Endometrium (tissue), 2 donors: Measurements from ENCODE around the gene EPHA6.
"Not testable (repeated sequence)": the region's sequence is repeated elsewhere in the genome, so short reads cannot be mapped to it uniquely, and the experiment has no call there.

ENCODE experiments used
- FAIRE-seq: peaks from 2 replicates; lab custom pipeline; 2012; peaks lifted over from hg19 to GRCh38; lab: Jason Lieb, UNC
- donor health status: control.
- donor health status: control.

The EPHA6 gene

DNA sequence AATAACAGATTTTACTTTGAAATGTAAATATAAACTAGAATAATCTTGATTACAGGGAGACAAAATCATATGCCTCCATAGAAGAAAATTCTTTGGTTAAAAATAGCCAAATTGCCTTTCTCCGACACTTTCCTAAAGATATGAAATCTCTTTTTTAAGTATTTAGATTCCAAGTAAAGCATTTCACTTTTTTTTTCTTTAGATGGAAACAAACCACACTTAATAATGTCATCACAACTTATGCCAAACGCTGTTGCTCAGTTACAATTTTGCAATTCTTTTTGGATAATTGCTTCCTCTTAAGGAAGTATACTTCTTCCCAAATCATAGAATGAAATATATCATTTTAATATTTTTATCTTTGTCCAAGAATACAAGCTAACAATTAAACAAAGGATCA is 656.1 kb downstream of the EPHA6 start:
- no peak for FAIRE-seq

DNA sequence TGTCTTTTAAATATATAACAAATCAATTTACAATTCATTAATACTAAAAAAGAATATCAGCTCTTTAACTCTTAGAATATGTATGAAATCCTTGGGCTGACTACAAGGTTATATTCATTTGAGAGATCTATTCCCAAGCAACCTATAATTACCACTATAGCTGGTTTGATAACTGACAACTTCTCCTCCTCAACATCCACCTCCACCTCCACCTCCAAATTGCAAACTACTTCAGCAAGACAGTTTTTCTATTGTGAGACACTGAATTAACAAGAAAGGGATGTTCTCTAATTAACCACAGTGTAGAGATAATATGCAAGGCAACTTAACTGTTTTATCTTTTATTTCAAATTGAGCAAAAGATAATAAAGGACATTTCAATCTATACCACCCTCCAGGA is 665.3 kb downstream of the EPHA6 start:
- FAIRE-seq: no peak

DNA sequence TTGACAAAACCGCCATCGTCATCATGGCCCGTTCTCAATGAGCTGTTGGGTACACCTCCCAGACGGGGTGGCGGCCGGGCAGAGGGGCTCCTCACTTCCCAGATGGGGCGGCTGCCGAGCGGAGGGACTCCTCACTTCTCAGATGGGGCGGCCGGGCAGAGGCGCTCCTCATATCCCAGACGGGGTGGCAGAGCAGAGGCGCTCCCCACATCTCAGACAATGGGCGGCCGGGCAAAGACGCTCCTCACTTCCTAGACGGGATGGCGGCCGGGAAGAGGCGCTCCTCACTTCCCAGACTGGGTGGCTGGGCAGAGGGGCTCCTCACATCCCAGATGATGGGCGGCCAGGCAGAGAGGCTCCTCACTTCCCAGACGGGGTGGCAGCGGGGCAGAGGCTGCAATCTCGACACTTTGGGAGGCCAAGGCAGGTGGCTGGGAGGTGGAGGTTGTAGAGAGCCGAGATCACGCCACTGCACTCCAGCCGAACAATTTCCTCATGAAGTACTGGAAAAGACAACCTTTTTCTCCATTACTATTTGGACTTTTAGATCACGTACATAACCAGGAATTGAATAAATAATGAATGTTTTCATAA is 666.4 kb downstream of the EPHA6 start:
- not testable (repeated sequence) for FAIRE-seq

DNA sequence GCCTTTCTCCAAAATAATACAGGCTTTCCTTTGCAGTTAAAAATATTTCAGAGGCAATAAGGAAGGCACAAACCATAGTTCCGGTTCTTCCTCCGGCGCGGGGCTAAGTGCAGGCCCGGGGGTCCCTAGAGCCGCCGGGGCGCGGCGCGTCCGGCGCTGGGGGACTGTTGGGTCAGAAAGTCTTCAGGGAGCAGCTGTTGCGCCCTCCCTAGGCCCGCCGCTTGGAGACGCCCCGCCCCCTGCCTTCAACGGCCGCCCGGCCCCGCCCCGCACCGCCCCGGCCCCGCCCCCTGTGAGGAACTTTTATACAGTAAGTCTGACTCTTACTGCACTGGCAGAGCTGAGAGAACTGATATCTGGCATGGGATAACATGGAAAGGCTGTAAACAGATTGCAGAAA is 667.0 kb downstream of the EPHA6 start:
- no peak for FAIRE-seq

DNA sequence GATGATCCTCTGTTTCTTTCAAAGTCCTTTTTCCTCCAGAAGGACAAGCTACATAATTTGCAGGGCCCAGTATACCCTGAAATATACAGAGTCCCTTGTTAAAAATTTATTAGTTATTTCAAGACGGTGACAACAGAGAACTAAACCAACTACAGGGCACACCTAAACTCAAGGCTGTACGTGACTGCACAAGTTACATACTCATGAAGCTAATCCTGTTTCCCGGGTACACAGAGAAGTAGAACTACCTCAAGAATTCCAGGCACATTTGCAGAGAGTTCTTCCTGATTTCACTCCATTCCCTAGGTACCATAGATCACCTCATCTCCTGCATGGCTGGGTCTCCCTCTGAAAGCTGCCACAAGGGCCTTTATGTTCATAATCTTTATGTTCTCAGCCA is 670.8 kb downstream of the EPHA6 start:
- FAIRE-seq: no peak

DNA sequence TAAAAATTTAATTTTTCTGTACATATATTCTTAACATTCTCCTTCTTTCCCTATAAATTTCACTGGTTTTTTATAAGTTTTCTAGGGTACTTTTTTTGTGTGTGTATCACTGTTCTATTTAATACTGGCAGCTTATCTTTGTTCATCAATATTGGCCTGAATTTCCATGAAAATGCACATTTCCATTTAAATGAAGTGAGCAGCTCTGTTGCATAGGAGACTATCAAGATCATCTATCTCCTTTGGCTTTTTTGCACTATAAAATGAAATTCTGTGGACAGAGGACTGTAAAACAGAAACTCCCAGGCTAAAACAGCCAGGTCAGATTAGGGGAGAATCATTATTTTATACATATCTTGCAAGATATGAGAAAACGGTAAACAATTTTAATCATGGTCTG is 673.2 kb downstream of the EPHA6 start:
- FAIRE-seq: no peak

DNA sequence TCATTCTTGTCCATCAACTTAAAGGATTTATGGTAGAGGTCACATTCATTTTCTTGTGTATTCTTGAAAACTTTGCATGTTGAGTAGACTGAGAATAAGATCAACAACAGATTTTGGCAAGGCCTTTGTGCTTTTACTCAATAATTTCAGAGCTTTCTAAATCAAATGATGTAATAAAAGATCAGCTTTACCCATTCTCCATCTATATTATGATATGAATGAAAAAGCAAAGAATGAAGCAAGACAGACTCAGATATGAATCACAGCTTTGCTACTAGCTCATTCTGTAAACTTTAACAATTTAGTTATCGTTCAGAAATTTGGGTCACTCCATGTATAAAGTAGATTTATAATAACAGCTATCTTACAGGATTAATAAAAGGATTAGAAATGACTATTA is 674.3 kb downstream of the EPHA6 start:
- no peak for FAIRE-seq

DNA sequence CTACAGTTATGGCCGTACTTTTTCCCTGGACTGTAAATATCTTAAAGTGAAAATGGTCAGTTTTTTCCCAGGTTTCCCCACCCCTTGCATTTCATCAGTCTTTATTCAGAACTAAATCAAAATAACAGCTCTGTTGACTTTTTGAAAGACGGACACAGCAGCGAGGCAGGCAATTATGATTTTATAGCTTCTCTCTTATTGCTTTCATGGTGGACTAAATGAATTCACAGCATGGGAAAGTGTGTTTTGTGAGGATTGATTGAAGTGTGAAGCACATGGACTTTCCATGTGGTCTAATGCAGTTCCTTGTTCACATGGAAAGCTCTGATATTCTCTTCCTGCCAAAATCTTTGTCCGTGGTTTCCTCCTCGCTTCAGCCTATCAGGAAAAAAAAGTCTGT is 681.5 kb downstream of the EPHA6 start:
- no peak for FAIRE-seq

DNA sequence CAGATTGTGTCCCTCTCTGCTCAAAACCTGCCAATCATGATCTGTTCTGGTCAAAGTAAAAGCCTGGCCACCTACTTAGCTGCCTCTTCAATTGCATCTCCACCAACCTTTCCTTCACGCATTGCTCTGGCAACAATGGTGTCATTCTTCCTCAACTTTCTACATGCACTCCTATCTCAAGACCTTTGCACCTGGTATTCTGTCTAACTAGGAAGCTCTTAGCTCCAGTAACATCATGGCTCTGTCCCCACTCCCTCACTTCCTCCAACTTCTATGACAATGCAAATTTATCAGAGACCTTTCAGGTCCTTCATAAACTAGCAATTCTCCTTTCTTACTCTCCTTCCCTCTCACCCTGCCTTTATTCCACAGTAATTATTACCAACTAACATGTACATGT is 682.7 kb downstream of the EPHA6 start:
- FAIRE-seq: no peak

DNA sequence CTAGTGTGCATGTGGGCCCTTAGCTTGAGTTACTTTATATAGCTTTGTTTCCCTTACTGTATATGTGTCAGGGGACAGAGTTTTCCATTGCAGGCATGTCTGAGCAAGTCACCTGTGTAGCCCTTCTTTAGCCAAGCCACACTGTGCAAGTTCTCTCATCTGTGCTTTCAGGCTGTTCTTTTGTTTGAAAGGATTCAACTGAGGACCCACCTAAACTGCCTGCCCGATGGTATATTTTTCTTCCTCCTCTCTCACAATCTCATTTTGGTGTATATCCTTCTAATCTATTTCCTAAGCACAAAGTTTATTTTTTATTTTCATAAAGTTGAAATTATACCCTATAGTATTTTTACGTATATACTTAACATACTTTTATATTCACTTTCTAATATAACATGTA is 690.1 kb downstream of the EPHA6 start:
- no peak for FAIRE-seq

DNA sequence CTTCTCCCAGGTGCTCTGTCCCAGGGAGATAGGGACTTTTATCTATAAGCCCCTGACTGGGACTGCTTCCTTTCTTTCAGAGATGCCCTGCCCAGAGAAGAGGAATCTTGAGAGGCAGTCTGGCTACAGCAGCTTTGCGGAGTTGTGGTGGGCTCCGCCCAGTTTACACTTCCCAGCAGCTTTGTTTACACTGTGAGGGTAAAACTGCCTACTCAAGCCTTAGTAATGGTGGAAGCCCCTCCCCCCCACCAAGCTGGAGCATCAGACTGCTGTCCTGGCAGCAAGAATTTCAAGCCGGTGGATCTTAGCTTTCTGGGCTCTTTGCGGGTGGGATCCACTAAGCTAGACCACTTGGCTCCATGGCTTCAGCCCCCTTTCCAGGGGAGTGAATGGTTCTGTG is 696.4 kb downstream of the EPHA6 start:
- no peak for FAIRE-seq

DNA sequence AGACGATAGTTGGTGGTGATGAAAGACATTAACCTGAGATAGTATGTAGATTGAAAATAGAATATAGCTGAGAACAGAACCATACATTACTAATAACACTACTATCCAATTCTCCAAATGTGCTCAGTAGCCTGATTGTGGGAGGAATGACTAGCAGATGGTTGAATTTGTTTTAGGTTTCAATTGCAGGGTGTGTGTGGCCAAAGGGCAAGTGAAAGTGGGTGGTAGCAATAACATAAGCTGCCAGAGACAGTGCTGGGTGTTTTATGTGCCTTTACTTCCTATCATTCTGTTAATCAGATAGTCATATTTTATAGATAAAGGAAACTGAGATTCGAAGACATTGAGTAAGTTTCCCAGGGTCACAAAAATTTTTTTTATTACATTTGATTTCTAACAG is 700.7 kb downstream of the EPHA6 start:
- FAIRE-seq: no peak

DNA sequence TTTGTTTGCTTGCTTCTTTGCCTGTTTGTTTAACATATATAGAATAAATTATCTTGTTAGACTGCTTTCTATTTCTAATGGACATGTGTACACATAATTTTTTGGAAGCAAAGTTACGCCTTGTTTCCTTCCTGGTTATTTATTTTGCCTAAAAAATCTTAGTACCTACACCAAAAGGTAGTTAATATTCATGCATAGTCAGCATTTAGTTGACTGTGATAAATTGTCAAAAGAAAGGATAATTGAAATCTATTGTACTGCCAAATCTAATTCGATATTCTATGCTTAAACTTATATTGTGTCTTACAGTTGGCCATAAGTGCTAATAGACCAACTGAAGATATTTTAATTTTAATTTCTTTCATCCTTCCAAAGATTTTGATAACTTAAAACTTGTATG is 716.3 kb downstream of the EPHA6 start:
- FAIRE-seq: no peak

DNA sequence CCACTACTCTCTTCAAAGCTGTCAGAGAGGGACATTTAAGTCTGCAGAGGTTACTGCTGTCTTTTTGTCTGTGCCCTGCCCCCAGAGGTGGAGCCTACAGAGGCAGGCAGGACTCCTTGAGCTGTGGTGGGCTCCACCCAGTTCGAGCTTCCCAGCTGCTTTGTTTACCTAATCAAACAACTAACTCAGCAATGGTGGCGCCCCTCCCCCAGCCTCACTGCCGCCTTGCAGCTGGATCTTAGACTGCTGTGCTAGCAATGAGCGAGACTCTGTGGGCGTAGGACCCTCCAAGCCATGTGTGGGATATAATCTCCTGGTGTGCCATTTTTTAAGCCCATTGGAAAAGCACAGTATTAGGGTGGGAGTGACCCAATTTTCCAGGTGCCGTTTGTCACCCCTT is 733.2 kb downstream of the EPHA6 start:
- not testable (repeated sequence) for FAIRE-seq

DNA sequence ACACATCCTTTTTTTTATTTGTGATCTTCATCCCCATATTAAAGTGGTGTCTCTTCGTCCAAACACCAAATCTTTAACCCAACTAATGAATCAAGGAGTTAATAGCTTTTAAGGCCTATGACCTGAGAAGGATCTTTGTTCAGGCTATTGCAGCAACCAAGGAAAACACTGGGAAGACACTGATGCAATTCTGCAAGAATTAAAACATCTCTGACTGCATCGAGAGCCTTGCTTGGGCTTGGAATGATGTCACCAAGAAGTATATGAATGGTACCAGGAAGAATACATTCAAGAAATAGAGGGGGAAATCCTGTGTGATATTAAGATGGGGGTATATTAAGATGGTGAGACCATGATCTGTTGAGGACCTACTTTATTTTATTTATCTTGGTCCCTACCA is 736.0 kb downstream of the EPHA6 start:
- no peak for FAIRE-seq

DNA sequence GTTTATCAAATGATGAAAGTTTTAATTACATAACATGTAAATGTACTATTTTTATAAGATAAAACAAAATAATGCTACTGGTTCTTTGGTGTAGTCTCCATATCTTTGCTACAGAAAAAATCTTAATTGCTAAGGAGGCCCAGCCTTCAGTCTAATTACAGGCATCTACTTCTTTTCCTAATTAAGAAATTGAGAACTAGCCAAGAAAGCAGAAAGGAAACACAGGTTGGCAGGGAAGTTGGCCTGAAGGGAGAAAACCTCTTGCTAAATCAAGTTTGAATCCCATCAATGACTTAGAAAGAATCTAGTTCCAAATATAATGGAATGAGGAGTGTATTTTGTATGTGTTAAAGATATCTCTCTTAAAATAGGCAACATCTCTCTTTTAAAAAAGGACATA is 737.8 kb downstream of the EPHA6 start:
- no peak for FAIRE-seq

DNA sequence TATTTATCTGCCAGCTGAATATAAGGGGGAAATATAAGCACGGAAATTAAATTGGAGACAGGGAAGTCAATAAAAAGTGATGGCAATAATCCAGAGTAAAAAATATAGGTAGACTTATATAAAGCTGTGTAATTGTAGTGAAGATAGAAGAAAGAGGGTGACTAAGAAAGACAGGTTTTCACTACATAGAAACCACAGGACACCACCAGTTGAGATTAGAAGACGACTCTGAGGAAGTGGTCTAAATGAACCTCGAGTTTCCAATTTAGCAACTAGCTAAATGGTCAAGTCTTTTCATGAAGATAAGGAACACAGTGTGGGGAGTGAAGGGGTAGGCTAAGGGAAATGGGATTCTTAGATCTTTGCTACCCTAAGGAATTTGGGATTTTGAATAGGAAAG is 761.3 kb downstream of the EPHA6 start:
- no peak for FAIRE-seq

DNA sequence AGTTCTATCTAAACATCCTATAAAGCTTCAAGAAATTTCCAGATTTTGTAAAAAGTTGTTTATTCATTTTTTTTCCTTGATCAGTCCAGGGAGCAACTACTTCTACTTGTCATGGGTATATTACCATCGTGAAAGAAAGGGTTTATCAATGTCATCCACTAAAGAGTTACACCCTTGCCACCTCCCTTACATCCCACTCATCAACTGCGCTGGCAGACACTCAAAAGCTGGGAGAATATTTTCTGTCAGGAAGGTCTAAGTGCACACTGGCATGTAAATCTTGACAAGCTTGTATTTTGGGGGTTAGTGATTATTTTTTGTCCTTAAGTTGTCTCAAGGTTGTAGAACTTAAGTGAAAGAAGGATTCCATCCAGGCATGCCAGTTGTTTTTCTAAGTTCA is 761.8 kb downstream of the EPHA6 start:
- no peak for FAIRE-seq

DNA sequence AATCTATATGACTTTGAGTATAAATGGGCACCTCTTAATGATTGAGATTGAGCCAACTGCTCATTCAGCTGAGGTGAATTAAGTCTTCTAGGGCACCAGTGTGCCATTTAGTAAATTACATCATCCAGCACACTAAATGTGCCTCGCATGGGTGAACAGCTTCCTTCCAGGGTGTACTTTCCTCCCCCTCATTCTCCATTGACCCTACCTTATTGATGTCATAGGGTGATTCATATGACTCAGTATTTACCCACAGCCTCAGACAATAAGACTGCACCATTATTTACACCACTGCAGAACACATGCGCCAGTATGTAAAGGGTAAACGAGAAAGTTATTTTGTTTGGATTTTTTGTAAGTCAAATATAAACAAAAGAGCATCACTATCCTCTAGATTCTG is 765.0 kb downstream of the EPHA6 start:
- no peak for FAIRE-seq

DNA sequence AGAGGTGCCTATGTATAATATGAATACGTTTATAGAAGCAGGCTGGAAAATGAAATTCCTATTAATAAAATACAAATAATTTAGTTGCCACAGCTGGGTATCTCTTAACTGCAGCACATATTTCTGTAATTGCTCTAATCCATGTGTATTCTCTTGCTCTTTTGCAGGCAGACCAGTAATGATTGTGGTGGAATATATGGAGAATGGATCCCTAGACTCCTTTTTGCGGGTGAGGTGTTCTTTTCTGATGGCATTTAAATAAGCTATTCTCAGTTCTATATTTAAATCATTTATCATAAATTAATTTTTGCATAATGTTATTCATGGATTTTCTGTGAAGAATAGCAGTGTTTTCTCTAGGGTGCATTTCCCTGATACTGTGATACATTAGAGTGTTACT is 796.2 kb downstream of the EPHA6 start:
- FAIRE-seq: no peak

DNA sequence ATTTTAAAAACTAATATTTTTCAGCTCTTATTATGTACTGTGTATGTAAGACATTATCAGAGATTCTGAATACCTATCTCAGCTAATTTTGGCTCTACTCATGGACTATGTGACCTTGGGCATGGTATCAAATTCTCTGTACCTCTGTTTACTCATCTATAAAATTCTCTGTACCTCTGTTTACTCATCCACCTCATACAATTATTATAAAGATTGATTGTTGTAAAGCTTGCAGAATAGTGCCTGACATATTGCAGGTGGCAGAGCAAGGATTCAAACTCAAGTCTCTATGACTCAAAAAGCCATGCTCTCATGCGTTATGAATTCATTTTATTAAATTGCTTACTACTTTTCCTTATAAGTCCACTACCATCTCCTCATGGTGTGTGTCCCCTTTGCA is 798.2 kb downstream of the EPHA6 start:
- no peak for FAIRE-seq

DNA sequence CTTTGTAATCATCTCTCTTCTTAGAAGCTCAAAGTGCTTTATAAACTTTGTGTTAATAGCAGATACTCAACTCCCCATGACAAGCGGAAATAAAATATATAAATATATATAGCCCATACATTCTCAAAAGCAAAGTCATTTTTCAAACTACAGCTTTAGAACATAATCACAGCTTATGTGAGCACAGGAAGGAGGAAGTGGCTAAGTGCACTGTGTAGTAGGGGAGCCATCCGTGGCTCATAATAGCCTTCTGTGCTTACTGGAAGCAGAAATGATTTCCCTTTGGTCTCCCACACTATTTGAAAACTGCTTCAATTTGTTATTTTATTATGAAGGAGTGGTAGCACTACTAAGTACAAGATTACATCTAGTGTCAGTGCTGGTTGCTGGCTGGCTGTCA is 798.7 kb downstream of the EPHA6 start:
- FAIRE-seq: no peak

DNA sequence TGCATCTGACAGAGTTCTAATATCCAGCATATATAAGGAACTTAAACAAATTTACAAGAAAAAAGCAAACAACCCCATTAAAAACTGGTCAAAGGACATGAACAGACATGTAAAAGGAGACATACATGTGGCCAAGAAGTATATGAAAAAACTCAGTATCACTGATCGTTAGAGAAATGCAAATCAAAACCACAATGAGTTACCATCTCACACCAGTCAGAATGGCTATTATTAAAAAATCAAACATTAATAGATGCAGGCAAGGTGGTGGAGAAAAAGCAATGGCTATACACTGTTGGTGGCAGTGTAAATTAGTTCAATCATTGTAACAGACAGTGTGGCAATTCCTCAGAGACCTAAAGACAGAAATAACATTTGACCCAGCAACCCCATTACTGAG is 806.1 kb downstream of the EPHA6 start:
- not testable (repeated sequence) for FAIRE-seq

DNA sequence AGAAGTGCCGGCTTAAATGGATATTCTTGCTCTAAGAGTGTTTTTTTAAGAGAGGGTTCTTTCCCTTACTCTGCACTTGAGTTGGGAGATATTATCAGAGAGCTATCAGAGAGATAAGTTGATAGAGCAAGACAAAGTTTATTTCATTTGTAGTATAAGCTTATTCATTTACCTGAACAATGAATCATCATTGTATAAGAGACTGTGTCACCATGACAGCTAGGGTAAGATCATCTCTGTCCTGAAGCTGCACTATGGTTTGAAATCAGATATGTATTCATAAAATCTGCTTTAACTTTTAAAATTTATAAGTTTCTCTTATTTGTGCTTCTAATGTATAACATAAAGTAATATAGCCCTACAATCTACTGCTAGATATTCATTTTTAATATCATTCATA is 822.1 kb downstream of the EPHA6 start:
- no peak for FAIRE-seq

DNA sequence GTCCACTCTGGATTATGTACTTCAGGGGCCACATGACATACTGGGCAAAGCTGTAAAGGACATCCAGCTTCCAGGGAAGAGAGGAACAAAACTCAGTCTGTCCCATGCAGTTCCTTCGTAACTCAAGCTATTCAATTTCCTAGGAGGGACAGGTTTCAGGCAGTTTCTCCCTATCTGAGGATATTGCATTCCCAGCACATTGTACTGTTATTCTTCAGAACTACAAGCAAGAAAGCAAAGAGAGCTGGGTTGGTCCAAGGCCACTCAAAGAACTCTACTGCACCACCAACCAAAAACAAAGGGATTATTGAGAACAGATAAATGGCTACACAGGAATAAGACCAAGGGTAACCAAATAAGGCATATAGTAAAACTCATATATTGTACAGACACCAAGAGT is 832.5 kb downstream of the EPHA6 start:
- FAIRE-seq: no peak
